HepG2 (cell line): ENCODE results near the gene MTA3. TPM values are rescaled to one million over a fixed set of nuclear protein-coding genes. Genes with fewer than 3 reads are reported as not detected.
A peak's percentile ranks its signal among the peaks of the same experiment; 100 is the strongest.

Experiments
- GFI1 ChIP-seq: sonication (generic); formaldehyde crosslinking; IDR thresholded peaks from 2 replicates; pipeline ENCODE4 v1.5.0; 2020; ENCODE audit warnings: missing genetic modification reagents, mild to moderate bottlenecking, borderline replicate concordance
- KDM2A ChIP-seq: sonication (generic); formaldehyde crosslinking; IDR thresholded peaks from 2 replicates; pipeline ENCODE4 v1.4.0; 2020; ENCODE audit warnings: low read depth, missing genetic modification reagents, borderline replicate concordance
- KDM5B ChIP-seq: sonication (generic); formaldehyde crosslinking; IDR thresholded peaks from 2 replicates; pipeline ENCODE4 v1.4.0; 2020; ENCODE audit warnings: missing genetic modification reagents, mild to moderate bottlenecking, borderline replicate concordance
- MAFF ChIP-seq: IDR thresholded peaks from 2 replicates; pipeline ENCODE4 v1.6.1; 2011; ENCODE audit warnings: low read depth, low read length, improper control_type of control experiment
- SALL1 ChIP-seq: sonication (generic); formaldehyde crosslinking; IDR thresholded peaks from 2 replicates; pipeline ENCODE4 v1.8.0; 2022; ENCODE audit warnings: mild to moderate bottlenecking, missing genetic modification reagents
- ZNF274 ChIP-seq: sonication (generic); formaldehyde crosslinking; IDR thresholded peaks from 2 replicates; pipeline ENCODE4 v1.5.1; 2020; ENCODE audit warnings: mild to moderate bottlenecking, missing genetic modification reagents
- ZNF7 ChIP-seq: IDR thresholded peaks from 2 replicates; pipeline ENCODE4 v1.6.1; 2016; ENCODE audit warnings: missing biosample characterization, missing genetic modification reagents
- polyA plus RNA-seq, 8 experiments: library from polyadenylated mRNA; depleted of rRNA in 3 of 8; stranded (reverse) in 7 of 8; unstranded in 1 of 8; fragments of >200 nt; fragmentation: Illumina TruSeq in 4 of 8; extraction: Trizol in 4 of 8; gene quantifications; 2 replicates each; pipeline versions ENCODE4 v1.2.1 to v1.2.3, GENCODE V29; 2011 to 2016; ENCODE audit warnings: low read depth in 4 of 8, missing spikeins in 1 of 8, mixed read lengths in 1 of 8; ENCODE audit not compliant: insufficient read depth in 1 of 8
- total RNA-seq, 5 experiments: library from RNA; depleted of rRNA; stranded (reverse); fragments of >200 nt; fragmentation: Illumina TruSeq; extraction: Trizol; gene quantifications; 2 replicates each; pipeline ENCODE4 v1.2.3, GENCODE V29; 2016; ENCODE audit warnings: low read depth in 1 of 5
- TF ChIP-seq, protein P1 (sequence below), 2 experiments: sonication (generic) in 1 of 2; formaldehyde crosslinking in 1 of 2; IDR thresholded peaks; 2 replicates each; pipeline versions ENCODE4 v1.4.0 to v1.6.1; 2016 to 2020; ENCODE audit warnings: borderline replicate concordance in 1 of 2, low read depth in 1 of 2, mild to moderate bottlenecking in 1 of 2, missing genetic modification reagents in 1 of 2
- TF ChIP-seq, protein P2 (sequence below): sonication (generic); formaldehyde crosslinking; IDR thresholded peaks from 2 replicates; pipeline ENCODE4 v1.4.0; 2020; ENCODE audit warnings: missing genetic modification reagents
- TF ChIP-seq, protein P3 (sequence below), 2 experiments: fragments of 450-650 bp in 1 of 2; sonication (generic) in 1 of 2; formaldehyde crosslinking in 1 of 2; IDR thresholded peaks; 2 replicates each; pipeline versions ENCODE4 v1.6.1 to v1.8.0; 2016 to 2022; ENCODE audit warnings: antibody characterized with exemption in 1 of 2, mild to moderate bottlenecking in 1 of 2, missing genetic modification reagents in 1 of 2

MTA3 gene
- total and polyA plus RNA-seq, 2 of the 13 experiments (the other 11 are each of a cell fraction or from before 2014, with no cell fraction given): 48.8 to 77.8 TPM

DNA sequence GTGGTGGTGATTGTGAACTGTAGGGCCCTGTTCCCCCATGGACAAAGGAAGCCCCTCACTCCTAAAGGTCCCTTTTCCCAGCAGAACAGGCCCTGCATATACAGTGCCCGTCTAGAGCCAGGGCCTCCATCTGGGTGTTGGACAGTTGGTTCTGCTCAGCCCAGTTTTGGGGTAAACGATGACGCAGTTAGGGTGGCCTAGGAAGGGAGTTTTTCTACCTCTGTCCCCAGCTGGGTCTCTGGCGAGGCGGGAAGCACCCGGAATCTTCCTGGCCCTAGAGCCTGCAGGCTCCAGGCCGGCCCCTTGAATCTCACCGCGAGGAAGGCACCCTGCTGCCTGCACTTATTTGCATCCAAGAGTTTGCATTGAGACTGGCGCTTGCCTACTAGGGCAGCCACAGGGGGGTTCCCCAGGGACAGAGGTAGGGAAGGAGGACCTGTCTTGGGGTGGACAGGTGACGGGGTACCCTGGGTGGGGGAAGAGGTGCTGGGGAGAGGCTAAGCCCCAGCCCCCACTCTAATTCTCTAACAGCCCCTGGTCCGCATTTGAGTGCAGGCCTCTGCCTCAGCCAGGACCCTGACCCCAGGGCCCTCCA, 529 bp upstream of the MTA3 start (continued):
- TF ChIP-seq, protein P1, sequence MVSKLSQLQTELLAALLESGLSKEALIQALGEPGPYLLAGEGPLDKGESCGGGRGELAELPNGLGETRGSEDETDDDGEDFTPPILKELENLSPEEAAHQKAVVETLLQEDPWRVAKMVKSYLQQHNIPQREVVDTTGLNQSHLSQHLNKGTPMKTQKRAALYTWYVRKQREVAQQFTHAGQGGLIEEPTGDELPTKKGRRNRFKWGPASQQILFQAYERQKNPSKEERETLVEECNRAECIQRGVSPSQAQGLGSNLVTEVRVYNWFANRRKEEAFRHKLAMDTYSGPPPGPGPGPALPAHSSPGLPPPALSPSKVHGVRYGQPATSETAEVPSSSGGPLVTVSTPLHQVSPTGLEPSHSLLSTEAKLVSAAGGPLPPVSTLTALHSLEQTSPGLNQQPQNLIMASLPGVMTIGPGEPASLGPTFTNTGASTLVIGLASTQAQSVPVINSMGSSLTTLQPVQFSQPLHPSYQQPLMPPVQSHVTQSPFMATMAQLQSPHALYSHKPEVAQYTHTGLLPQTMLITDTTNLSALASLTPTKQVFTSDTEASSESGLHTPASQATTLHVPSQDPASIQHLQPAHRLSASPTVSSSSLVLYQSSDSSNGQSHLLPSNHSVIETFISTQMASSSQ (IDR thresholded peaks at IDR 0.05; ENCODE audit: low read depth): no peak
- TF ChIP-seq, protein P1 (CRISPR knock-in tag; IDR thresholded peaks at IDR 0.05; ENCODE audit: borderline replicate concordance): no peak
- TF ChIP-seq KDM2A (CRISPR knock-in tag): peak; percentile 54
- peak; percentile 79; the same call in 1 of the 2 replicates for TF ChIP-seq ZNF274
- TF ChIP-seq, protein P2, sequence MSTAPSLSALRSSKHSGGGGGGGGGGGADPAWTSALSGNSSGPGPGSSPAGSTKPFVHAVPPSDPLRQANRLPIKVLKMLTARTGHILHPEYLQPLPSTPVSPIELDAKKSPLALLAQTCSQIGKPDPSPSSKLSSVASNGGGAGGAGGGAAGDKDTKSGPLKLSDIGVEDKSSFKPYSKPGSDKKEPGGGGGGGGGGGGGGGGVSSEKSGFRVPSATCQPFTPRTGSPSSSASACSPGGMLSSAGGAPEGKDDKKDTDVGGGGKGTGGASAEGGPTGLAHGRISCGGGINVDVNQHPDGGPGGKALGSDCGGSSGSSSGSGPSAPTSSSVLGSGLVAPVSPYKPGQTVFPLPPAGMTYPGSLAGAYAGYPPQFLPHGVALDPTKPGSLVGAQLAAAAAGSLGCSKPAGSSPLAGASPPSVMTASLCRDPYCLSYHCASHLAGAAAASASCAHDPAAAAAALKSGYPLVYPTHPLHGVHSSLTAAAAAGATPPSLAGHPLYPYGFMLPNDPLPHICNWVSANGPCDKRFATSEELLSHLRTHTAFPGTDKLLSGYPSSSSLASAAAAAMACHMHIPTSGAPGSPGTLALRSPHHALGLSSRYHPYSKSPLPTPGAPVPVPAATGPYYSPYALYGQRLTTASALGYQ: no peak
- TF ChIP-seq, protein P3, sequence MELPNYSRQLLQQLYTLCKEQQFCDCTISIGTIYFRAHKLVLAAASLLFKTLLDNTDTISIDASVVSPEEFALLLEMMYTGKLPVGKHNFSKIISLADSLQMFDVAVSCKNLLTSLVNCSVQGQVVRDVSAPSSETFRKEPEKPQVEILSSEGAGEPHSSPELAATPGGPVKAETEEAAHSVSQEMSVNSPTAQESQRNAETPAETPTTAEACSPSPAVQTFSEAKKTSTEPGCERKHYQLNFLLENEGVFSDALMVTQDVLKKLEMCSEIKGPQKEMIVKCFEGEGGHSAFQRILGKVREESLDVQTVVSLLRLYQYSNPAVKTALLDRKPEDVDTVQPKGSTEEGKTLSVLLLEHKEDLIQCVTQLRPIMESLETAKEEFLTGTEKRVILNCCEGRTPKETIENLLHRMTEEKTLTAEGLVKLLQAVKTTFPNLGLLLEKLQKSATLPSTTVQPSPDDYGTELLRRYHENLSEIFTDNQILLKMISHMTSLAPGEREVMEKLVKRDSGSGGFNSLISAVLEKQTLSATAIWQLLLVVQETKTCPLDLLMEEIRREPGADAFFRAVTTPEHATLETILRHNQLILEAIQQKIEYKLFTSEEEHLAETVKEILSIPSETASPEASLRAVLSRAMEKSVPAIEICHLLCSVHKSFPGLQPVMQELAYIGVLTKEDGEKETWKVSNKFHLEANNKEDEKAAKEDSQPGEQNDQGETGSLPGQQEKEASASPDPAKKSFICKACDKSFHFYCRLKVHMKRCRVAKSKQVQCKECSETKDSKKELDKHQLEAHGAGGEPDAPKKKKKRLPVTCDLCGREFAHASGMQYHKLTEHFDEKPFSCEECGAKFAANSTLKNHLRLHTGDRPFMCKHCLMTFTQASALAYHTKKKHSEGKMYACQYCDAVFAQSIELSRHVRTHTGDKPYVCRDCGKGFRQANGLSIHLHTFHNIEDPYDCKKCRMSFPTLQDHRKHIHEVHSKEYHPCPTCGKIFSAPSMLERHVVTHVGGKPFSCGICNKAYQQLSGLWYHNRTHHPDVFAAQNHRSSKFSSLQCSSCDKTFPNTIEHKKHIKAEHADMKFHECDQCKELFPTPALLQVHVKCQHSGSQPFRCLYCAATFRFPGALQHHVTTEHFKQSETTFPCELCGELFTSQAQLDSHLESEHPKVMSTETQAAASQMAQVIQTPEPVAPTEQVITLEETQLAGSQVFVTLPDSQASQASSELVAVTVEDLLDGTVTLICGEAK (IDR thresholded peaks at IDR 0.05): no peak
- TF ChIP-seq, protein P3 (CRISPR knock-in tag; IDR thresholded peaks at IDR 0.05): peak; percentile 31; the same call in 1 of the 2 replicates
- no peak for TF ChIP-seq MAFF
- TF ChIP-seq ZNF7 (CRISPR knock-in tag): peak; percentile 92
- TF ChIP-seq KDM5B (CRISPR knock-in tag): peak; percentile 44
- peak; percentile 62 for TF ChIP-seq SALL1 (CRISPR knock-in tag)
- 0 out of 2 replicates have a peak, but pooled peaks have one; percentile 49 for TF ChIP-seq GFI1 (CRISPR knock-in tag)
